HEK293 (cell line): Measurements from ENCODE around the gene BRIX1.

Experiments used
- ZNF140 ChIP-seq: fragments of 450-650 bp; formaldehyde crosslinking; IDR thresholded peaks from 2 replicates; pipeline ENCODE4 v1.5.1; 2016; ENCODE audit warnings: missing biosample characterization, missing genetic modification characterization
- ZNF16 ChIP-seq: fragments of 450-650 bp; formaldehyde crosslinking; IDR thresholded peaks from 2 replicates; pipeline ENCODE4 v1.5.1; 2016; ENCODE audit warnings: low read depth, missing biosample characterization, missing genetic modification characterization
- ZNF184 ChIP-seq: fragments of 450-650 bp; IDR thresholded peaks from 2 replicates; pipeline ENCODE4 v1.5.1; 2018; ENCODE audit warnings: missing biosample characterization, mild to moderate bottlenecking, missing genetic modification characterization
- ZNF549 ChIP-seq: fragments of 450-650 bp; IDR thresholded peaks from 2 replicates; pipeline ENCODE4 v1.5.1; 2018; ENCODE audit warnings: missing biosample characterization, missing genetic modification characterization, mild to moderate bottlenecking, inconsistent platforms, moderate library complexity
- ZNF670 ChIP-seq: fragments of 450-650 bp; formaldehyde crosslinking; IDR thresholded peaks from 2 replicates; pipeline ENCODE4 v1.5.1; 2016; ENCODE audit warnings: missing biosample characterization, missing genetic modification characterization, low read depth
- ZNF76 ChIP-seq: fragments of 450-650 bp; formaldehyde crosslinking; IDR thresholded peaks from 2 replicates; pipeline ENCODE4; 2016; ENCODE audit warnings: low read depth, missing biosample characterization, missing genetic modification characterization, borderline replicate concordance
- ZNF792 ChIP-seq: fragments of 450-650 bp; formaldehyde crosslinking; IDR thresholded peaks from 2 replicates; pipeline ENCODE4 v1.5.1; 2016; ENCODE audit warnings: missing biosample characterization, missing genetic modification characterization
- TF ChIP-seq, protein P1 (sequence below): fragments of 450-650 bp; formaldehyde crosslinking; IDR thresholded peaks from 2 replicates; pipeline ENCODE4 v1.5.1; 2016; ENCODE audit warnings: missing biosample characterization, missing genetic modification characterization
- TF ChIP-seq, protein P2 (sequence below): fragments of 450-650 bp; formaldehyde crosslinking; IDR thresholded peaks from 2 replicates; pipeline ENCODE4 v1.5.1; 2016; ENCODE audit warnings: missing biosample characterization, missing genetic modification characterization
- TF ChIP-seq, protein P3 (sequence below): fragments of 450-650 bp; formaldehyde crosslinking; IDR thresholded peaks from 2 replicates; pipeline ENCODE4 v1.5.1; 2016; ENCODE audit warnings: missing biosample characterization, missing genetic modification characterization

DNA sequence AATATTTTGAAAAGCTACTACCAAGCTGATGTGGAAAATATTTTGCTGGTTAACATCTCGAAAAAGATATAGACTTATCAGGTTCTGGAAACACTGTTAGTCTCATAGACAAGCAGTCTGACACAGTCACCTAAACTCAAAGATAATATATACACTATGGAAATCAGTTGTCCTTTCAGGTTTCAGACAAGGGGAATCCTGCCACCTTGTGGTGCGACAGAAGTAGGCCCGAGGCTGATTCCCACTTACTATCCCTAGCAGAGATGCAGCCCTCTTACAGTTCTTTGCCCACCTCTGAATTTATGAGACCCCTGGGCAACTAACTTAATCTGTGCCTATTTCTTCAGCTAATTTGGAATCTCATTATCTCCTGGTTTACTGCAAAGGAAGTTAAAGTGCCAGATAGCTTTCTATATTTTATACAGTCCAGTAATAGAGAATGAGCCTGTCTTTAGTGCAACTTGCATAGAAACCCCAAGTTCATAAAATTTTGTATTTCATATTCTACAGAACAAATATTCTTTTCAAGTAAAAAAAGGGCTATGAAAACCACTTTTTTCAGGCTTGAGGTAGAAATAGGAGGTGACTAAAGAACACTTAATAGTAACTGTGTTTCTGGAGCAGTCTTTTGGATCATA lies 17.1 kb upstream of the BRIX1 start:
- TF ChIP-seq, protein P1, sequence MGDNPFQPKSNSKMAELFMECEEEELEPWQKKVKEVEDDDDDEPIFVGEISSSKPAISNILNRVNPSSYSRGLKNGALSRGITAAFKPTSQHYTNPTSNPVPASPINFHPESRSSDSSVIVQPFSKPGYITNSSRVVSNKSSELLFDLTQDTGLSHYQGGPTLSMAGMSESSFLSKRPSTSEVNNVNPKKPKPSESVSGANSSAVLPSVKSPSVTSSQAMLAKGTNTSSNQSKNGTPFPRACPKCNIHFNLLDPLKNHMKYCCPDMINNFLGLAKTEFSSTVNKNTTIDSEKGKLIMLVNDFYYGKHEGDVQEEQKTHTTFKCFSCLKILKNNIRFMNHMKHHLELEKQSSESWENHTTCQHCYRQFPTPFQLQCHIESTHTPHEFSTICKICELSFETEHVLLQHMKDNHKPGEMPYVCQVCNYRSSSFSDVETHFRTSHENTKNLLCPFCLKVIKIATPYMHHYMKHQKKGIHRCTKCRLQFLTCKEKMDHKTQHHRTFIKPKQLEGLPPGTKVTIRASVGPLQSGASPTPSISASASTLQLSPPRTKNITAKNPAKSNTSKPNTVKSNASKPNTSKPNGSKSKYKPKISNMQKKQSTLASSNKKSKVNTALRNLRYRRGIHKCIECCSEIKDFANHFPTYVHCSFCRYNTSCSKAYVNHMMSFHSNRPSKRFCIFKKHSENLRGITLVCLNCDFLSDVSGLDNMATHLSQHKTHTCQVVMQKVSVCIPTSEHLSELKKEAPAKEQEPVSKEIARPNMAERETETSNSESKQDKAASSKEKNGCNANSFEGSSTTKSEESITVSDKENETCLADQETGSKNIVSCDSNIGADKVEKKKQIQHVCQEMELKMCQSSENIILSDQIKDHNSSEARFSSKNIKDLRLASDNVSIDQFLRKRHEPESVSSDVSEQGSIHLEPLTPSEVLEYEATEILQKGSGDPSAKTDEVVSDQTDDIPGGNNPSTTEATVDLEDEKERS = no peak
- no peak for TF ChIP-seq ZNF16 (tag by site-specific recombination)
- TF ChIP-seq, protein P2, sequence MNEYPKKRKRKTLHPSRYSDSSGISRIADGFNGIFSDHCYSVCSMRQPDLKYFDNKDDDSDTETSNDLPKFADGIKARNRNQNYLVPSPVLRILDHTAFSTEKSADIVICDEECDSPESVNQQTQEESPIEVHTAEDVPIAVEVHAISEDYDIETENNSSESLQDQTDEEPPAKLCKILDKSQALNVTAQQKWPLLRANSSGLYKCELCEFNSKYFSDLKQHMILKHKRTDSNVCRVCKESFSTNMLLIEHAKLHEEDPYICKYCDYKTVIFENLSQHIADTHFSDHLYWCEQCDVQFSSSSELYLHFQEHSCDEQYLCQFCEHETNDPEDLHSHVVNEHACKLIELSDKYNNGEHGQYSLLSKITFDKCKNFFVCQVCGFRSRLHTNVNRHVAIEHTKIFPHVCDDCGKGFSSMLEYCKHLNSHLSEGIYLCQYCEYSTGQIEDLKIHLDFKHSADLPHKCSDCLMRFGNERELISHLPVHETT (tag by site-specific recombination) = no peak
- TF ChIP-seq, protein P3, sequence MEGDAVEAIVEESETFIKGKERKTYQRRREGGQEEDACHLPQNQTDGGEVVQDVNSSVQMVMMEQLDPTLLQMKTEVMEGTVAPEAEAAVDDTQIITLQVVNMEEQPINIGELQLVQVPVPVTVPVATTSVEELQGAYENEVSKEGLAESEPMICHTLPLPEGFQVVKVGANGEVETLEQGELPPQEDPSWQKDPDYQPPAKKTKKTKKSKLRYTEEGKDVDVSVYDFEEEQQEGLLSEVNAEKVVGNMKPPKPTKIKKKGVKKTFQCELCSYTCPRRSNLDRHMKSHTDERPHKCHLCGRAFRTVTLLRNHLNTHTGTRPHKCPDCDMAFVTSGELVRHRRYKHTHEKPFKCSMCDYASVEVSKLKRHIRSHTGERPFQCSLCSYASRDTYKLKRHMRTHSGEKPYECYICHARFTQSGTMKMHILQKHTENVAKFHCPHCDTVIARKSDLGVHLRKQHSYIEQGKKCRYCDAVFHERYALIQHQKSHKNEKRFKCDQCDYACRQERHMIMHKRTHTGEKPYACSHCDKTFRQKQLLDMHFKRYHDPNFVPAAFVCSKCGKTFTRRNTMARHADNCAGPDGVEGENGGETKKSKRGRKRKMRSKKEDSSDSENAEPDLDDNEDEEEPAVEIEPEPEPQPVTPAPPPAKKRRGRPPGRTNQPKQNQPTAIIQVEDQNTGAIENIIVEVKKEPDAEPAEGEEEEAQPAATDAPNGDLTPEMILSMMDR (tag by site-specific recombination) = peak; percentile 78
- no peak for TF ChIP-seq ZNF549 (tag by site-specific recombination)
- TF ChIP-seq ZNF76 (tag by site-specific recombination) = no peak
- no peak for TF ChIP-seq ZNF792 (tag by site-specific recombination)
- TF ChIP-seq ZNF670 (tag by site-specific recombination) = no peak
- no peak for TF ChIP-seq ZNF140 (tag by site-specific recombination)
- TF ChIP-seq ZNF184 = no peak
